ENCODE results near the gene AMDHD2. TPM values are rescaled to one million over a fixed set of nuclear protein-coding genes. Genes with fewer than 3 reads are reported as not detected.
"Not testable (repeated sequence)": the region's sequence is repeated elsewhere in the genome, so short reads cannot be mapped to it uniquely, and the experiment has no call there.

The AMDHD2 gene
- total RNA-seq, 4 donors from 2014 or later = 12.3 to 18.1 (median 13.7) TPM

- TF ChIP-seq POLR2A (IDR thresholded peaks at IDR 0.05) (no peak), CTCF (IDR thresholded peaks at IDR 0.05 in 4 of 5, conservative IDR thresholded peaks at IDR 0.05 in 1 of 5) (no peak)
- no peak overlapping the region for H3K4me3 ChIP-seq
- ATAC-seq = no peak
- DNase-seq = peak; percentile 14 to 51
- in situ Hi-C loops (cut with MboI; ENCODE audit: low sequenced_read_pairs in 4 of 4) = no loop called here
- no peaks in the 10 kb centered on the region for H3K36me3 ChIP-seq
- no peaks in the 10 kb centered on the region for H3K9me3 ChIP-seq
- H3K27me3 ChIP-seq = no peaks in the 10 kb centered on the region
- intact Hi-C loops (cut with DNase I; ENCODE audit: low total_unique reads) = loop anchor here (10.0 kb wide), 4 partner anchors 59 to 591 kb away; partner anchors contain the start of genes MSRB1 and ZNF598
- H3K4me1 ChIP-seq = peaks cover 19 to 35% of the 10 kb centered on the region in 2 donors
- peak overlapping the region; percentile 74 to 95 (median 92) for H3K27ac ChIP-seq
Measured at GRCh38 chr16:2535625-2536013, 15.4 kb downstream of the AMDHD2 start.

- ATAC-seq (peak; percentile 79 to 86), DNase-seq (peak; percentile 90 to 94)
- Histone ChIP-seq H3K4me3 (peak within 1 kb of the TSS; percentile 52 to 81 (median 72)), H3K9me3 (no peaks in the 10 kb centered on the region), H3K4me1 (peaks cover 25 to 38% of the 10 kb centered on the region in 2 donors), H3K36me3 (no peaks in the 10 kb centered on the region), H3K27ac (peak within 1 kb of the TSS; percentile 74 to 95 (median 92)), H3K27me3 (no peaks in the 10 kb centered on the region)
- intact Hi-C loops (cut with DNase I; ENCODE audit: low total_unique reads) = loop anchor here (10.0 kb wide), 4 partner anchors 57 to 593 kb away; partner anchors contain the start of genes MSRB1 and ZNF598
- in situ Hi-C loops (cut with MboI; ENCODE audit: low sequenced_read_pairs in 4 of 4) = no loop called here
- TF ChIP-seq POLR2A (IDR thresholded peaks at IDR 0.05) = peak; percentile 49 to 78
- TF ChIP-seq CTCF (IDR thresholded peaks at IDR 0.05 in 4 of 5, conservative IDR thresholded peaks at IDR 0.05 in 1 of 5) = peak in 1 of 5 experiments; percentile 15
Measured at GRCh38 chr16:2537451-2538379, 17.5 kb downstream of the AMDHD2 start, which contains the start of gene PDPK1. TSS of gene PDPK1 (plus strand) at chr16:2538021. CDS start at chr16:2538113, 92 bp downstream.

GRCh38 chr16:2539192-2539844 lies 19.1 kb downstream of the AMDHD2 start:
- peak overlapping the region; percentile 37 to 80 (median 60) for H3K27ac ChIP-seq
- H3K36me3 ChIP-seq; H3K27me3 ChIP-seq; in situ Hi-C loops (cut with MboI; ENCODE audit: low sequenced_read_pairs in 4 of 4); DNase-seq; H3K9me3 ChIP-seq; ATAC-seq: not testable (repeated sequence)
- peaks cover 25 to 38% of the 10 kb centered on the region in 2 donors for H3K4me1 ChIP-seq
- intact Hi-C loops (cut with DNase I; ENCODE audit: low total_unique reads) = loop anchor here (10.0 kb wide), 4 partner anchors 55 to 595 kb away; partner anchors contain the start of genes MSRB1 and ZNF598
- H3K4me3 ChIP-seq = peak overlapping the region in 3 of 4 donors; percentile 52 to 81 (median 64)

GRCh38 chr16:2539845-2540458 lies 19.8 kb downstream of the AMDHD2 start:
- Histone ChIP-seq H3K4me1 (peaks cover 25 to 38% of the 10 kb centered on the region in 2 donors), H3K27ac (peak overlapping the region in 2 of 4 donors; percentile 33 to 57)
- ATAC-seq; H3K9me3 ChIP-seq; H3K27me3 ChIP-seq; in situ Hi-C loops (cut with MboI; ENCODE audit: low sequenced_read_pairs in 4 of 4); H3K4me3 ChIP-seq; H3K36me3 ChIP-seq: not testable (repeated sequence)
- DNase-seq = peak; percentile 10 to 47
- intact Hi-C loops (cut with DNase I; ENCODE audit: low total_unique reads) = loop anchor here (10.0 kb wide), 4 partner anchors 55 to 595 kb away; partner anchors contain the start of genes MSRB1 and ZNF598
- peak in 3 of 5 experiments; percentile 30 to 59 (median 40) for TF ChIP-seq CTCF (IDR thresholded peaks at IDR 0.05 in 4 of 5, conservative IDR thresholded peaks at IDR 0.05 in 1 of 5)

- H3K27ac ChIP-seq; ATAC-seq; intact Hi-C loops (cut with DNase I; ENCODE audit: low total_unique reads); in situ Hi-C loops (cut with MboI; ENCODE audit: low sequenced_read_pairs in 4 of 4); H3K27me3 ChIP-seq; H3K9me3 ChIP-seq; H3K4me3 ChIP-seq; DNase-seq; H3K36me3 ChIP-seq: not testable (repeated sequence)
- H3K4me1 ChIP-seq = peaks cover 25 to 38% of the 10 kb centered on the region in 2 donors
Measured at GRCh38 chr16:2540912-2541311, 20.7 kb downstream of the AMDHD2 start.

- ATAC-seq; in situ Hi-C loops (cut with MboI; ENCODE audit: low sequenced_read_pairs in 4 of 4); intact Hi-C loops (cut with DNase I; ENCODE audit: low total_unique reads): not testable (repeated sequence)
Measured at GRCh38 chr16:2541409-2541808, 21.2 kb downstream of the AMDHD2 start.

GRCh38 chr16:2543771-2544170 lies 23.6 kb downstream of the AMDHD2 start:
- H3K27me3 ChIP-seq; intact Hi-C loops (cut with DNase I; ENCODE audit: low total_unique reads); H3K9me3 ChIP-seq; H3K27ac ChIP-seq; H3K4me3 ChIP-seq; H3K36me3 ChIP-seq; ATAC-seq; in situ Hi-C loops (cut with MboI; ENCODE audit: low sequenced_read_pairs in 4 of 4); DNase-seq: not testable (repeated sequence)
- peaks cover 27 to 28% of the 10 kb centered on the region in 2 donors for H3K4me1 ChIP-seq

More at GRCh38 chr16:2541409-2541808, 21.2 kb downstream of the AMDHD2 start:
- H3K9me3 ChIP-seq, H3K36me3 ChIP-seq, H3K4me3 ChIP-seq, H3K27me3 ChIP-seq, H3K27ac ChIP-seq, DNase-seq: not testable (repeated sequence)
- H3K4me1 ChIP-seq = peaks cover 27 to 38% of the 10 kb centered on the region in 2 donors
